Activated naive CD8-positive, alpha-beta T cell treated with anti-CD3 and anti-CD28 coated beads, Interleukin-2, amount 10 ng/mL, durations not matched to agents 7 days and 5 days (primary cell): ENCODE measurements around the gene TMPRSS3. TPM values are rescaled to one million over a fixed set of nuclear protein-coding genes. Genes with fewer than 3 reads are reported as not detected.

Experiments used
- ATAC-seq: fragments of 150-1000 bp; cut with Tn5 transposase; one replicate; pipeline ENCODE4 v1.10.0; 2021; ENCODE audit warnings: low read depth, moderate library complexity
- POLR2A ChIA-PET: fragments of 350-600 bp; sonication (Branson Sonifier 250); formaldehyde crosslinking; loops from one replicate; lab custom pipeline; 2021; ENCODE audit warnings: antibody characterized with exemption; lab: Charles Lee
- DNase-seq: peaks from one replicate; pipeline ENCODE4 v3.0.0; 2021
- H3K27ac Mint-ChIP-seq: one replicate; pipeline ENCODE4 v1.8.0; 2022; ENCODE audit warnings: mild to moderate bottlenecking, mixed read lengths
- H3K27me3 Mint-ChIP-seq: one replicate; pipeline ENCODE4 v1.8.0; 2022; ENCODE audit warnings: mild to moderate bottlenecking, moderate library complexity, mixed read lengths
- H3K36me3 Mint-ChIP-seq: one replicate; pipeline ENCODE4 v1.8.0; 2021; ENCODE audit warnings: mild to moderate bottlenecking, mixed read lengths
- H3K4me1 Mint-ChIP-seq: one replicate; pipeline ENCODE4 v1.8.0; 2021; ENCODE audit warnings: mixed read lengths
- H3K4me3 Mint-ChIP-seq: one replicate; pipeline ENCODE4 v1.8.0; 2022; ENCODE audit warnings: mild to moderate bottlenecking, moderate library complexity, mixed read lengths
- H3K9me3 Mint-ChIP-seq: one replicate; pipeline ENCODE4 v1.8.0; 2021; ENCODE audit warnings: mixed read lengths
- total RNA-seq, 2 experiments: library from RNA; stranded (reverse); gene quantifications; one replicate each; pipeline ENCODE4 v1.2.3, GENCODE V29; 2021

TMPRSS3 gene
- total RNA-seq, 2 experiments from 2014 or later, result 7.8 to 10.7 TPM

DNA sequence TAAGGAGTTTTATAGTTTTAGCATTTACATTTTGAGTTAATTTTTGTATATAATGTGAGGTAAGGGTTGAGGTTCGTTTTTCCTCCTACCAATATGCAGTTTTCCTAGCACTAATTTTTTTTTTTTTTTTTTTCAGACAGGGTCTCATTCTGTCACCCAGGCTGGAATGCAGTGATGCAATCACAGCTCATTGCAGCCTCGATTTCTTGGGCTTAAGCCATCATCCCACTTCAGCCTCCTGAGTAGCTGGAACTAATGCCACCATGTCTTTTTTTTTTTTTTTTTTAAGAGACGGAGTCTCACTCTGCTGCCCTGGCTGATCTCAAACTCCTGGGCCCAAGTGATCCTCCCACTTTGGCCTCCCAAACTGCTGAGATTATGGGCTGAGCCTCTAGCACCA lies 5.3 kb upstream of the TMPRSS3 start:
- peak overlapping the region; percentile 89 for H3K27ac Mint-ChIP-seq
- peak overlapping the region; percentile 10 for H3K4me3 Mint-ChIP-seq
- peaks cover 6% of the 10 kb centered on the region for H3K9me3 Mint-ChIP-seq
- ATAC-seq (no peak), DNase-seq (no peak)
- POLR2A ChIA-PET, result interaction anchor here (0.8 to 6.7 kb wide), 4 partner anchors 8 to 49 kb away, joined by 3 to 182 read pairs (median 30); no protein-coding TSS in a partner anchor
- no peaks in the 10 kb centered on the region for H3K27me3 Mint-ChIP-seq
- H3K36me3 Mint-ChIP-seq, result peaks cover 23% of the 10 kb centered on the region
- H3K4me1 Mint-ChIP-seq, result peaks cover 45% of the 10 kb centered on the region

DNA sequence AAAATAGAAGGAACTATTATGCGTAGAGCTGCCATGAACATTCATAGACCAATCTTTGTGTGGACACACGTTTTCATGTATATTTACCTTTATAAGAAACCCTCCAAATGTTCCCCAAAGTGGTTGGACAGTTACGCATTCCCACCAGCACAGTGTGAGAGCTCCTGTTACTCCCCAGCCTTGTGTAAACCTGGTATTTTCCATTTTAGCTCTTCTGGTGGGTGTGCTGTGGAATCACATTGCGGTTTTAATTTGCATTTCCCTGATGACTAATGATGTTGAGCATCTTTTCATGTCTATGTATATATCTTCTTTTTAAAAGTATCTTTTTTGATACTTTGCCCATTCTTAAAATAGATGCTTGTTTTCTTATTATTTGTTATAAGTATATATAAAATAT lies 4.7 kb upstream of the TMPRSS3 start:
- DNase-seq (no peak), ATAC-seq (no peak)
- POLR2A ChIA-PET, result interaction anchor here (0.6 to 6.7 kb wide), 4 partner anchors 21 to 212 kb away, joined by 3 to 182 read pairs (median 4); no protein-coding TSS in a partner anchor
- Mint-ChIP-seq H3K9me3 (peaks cover 6% of the 10 kb centered on the region), H3K4me3 (no peak overlapping the region), H3K27me3 (no peaks in the 10 kb centered on the region), H3K4me1 (peaks cover 43% of the 10 kb centered on the region), H3K36me3 (peaks cover 21% of the 10 kb centered on the region), H3K27ac (no peak overlapping the region)

DNA sequence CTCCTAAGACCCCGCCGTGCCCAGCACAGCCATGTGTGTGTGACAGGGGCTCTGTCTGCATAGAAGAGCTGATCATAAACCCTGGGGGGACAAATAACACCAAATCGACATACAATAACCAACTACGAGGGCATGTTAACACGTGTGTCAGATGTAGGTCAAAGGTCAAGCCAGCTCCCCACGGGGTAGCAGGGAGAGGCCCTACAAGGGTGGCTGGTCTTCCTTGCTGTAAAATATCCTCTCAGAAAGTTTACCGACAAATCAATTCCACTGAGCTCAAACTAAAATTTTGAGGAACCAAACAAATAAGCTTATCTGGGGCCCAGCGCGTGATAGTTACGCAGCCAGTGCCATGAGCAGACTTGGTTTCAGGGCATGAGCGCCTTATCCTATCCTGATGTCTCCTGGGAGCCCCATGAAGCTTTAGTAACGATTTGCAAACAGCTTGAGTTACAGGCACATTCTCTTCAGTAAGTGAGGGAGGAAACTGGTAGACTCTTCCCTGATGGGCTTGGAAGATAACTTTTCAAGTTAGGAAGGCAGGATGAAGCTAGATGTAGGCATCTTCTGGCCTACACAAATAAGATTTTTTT lies 2.7 kb upstream of the TMPRSS3 start:
- H3K4me3 Mint-ChIP-seq, result peak overlapping the region; percentile 55
- ATAC-seq (no peak), DNase-seq (no peak)
- peaks cover 6% of the 10 kb centered on the region for H3K9me3 Mint-ChIP-seq
- POLR2A ChIA-PET, result interaction anchor here (1.0 kb wide), 1 partner anchor 25 kb away, joined by 4 read pairs; no protein-coding TSS in a partner anchor
- H3K27me3 Mint-ChIP-seq, result no peaks in the 10 kb centered on the region
- H3K27ac Mint-ChIP-seq, result peak overlapping the region; percentile 69
- peaks cover 43% of the 10 kb centered on the region for H3K4me1 Mint-ChIP-seq
- H3K36me3 Mint-ChIP-seq, result peaks cover 14% of the 10 kb centered on the region

DNA sequence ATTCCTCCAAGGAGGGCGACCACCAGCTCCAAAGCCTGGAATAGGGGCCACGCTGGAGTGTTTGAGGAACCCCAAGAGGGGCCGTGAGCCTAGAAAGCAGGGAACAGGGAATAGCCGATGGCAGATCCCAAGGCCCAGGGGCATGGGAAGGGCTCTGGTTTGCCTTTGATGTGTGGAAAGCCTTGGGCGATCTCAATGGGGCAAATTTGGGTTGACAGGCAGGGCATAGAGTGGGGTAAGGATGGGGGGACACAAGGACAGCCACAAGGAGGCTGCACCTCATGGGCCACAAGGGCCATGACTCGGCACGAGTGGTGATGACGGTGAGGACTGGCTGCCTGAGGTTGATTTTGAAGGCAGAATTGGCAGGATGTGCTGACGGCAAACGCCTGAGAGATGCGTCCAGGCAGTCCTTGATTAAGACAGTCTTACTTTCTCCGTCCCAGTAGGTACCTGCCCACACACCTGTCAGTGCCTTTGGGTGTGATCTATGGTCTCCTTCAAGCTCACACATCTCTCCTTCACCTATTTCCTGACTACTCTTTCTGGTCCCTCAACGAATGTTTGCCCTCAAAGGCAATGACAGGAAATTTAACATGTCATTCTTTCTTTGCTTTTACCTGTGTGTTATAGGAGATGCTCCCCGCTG lies 2.0 kb upstream of the TMPRSS3 start:
- H3K4me1 Mint-ChIP-seq, result peaks cover 45% of the 10 kb centered on the region
- H3K27me3 Mint-ChIP-seq, result no peaks in the 10 kb centered on the region
- H3K9me3 Mint-ChIP-seq, result peaks cover 6% of the 10 kb centered on the region
- POLR2A ChIA-PET, result interaction anchor here (1.0 kb wide), 1 partner anchor 26 kb away, joined by 4 read pairs; no protein-coding TSS in a partner anchor
- H3K27ac Mint-ChIP-seq, result peak overlapping the region; percentile 69
- ATAC-seq (peak; percentile 23), DNase-seq (no peak)
- H3K4me3 Mint-ChIP-seq, result peak overlapping the region; percentile 55
- H3K36me3 Mint-ChIP-seq, result peaks cover 14% of the 10 kb centered on the region

DNA sequence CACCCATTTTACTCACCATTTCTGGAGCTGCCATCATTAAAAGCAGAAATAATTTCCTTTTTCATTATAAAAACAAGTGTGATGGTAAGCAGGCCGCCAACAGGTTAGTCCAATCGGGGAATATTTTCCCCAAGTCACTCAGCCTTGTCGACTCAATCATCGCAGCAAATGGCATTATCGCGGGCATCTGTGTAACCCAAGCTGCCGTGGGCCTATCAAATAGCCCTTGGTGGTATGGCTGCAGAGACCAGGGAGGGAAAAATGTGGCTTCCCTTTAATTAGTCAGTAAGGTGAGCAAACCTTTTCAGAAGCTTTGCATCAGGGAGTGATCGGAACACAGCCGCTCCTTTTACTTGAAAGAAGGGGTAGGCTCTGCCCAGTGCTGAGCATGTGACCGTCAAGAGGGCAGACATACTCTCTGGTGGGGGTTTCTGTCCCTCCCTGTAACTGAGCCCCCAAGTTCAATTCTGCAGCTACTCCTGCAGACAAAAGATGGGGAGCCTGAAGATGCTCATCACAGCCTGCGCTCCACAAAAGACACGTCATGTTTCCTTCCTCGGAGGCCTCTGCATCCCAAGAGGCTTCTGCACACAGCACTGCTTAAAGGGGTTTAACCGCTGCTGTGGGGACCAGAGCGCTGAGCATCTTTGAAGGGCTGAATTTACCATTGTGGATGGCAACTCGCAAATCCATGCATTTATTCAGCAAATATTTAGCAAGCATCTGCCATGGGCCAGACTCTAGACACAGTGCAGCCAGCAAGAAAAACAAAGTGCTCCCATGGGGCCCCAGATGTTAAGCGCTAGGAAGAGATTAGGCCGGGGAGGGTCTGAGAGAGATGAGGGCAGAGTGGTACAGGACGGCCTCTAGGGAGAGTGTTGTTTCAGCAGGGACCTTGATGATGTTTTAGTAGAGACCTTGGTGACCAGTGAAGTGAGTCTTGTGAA lies 1.2 kb upstream of the TMPRSS3 start:
- POLR2A ChIA-PET, result no interaction called here
- H3K9me3 Mint-ChIP-seq, result peaks cover 5% of the 10 kb centered on the region
- DNase-seq (no peak), ATAC-seq (no peak)
- no peak overlapping the region for H3K4me3 Mint-ChIP-seq
- H3K27ac Mint-ChIP-seq, result no peak overlapping the region
- no peaks in the 10 kb centered on the region for H3K27me3 Mint-ChIP-seq
- peaks cover 16% of the 10 kb centered on the region for H3K36me3 Mint-ChIP-seq
- peaks cover 44% of the 10 kb centered on the region for H3K4me1 Mint-ChIP-seq

DNA sequence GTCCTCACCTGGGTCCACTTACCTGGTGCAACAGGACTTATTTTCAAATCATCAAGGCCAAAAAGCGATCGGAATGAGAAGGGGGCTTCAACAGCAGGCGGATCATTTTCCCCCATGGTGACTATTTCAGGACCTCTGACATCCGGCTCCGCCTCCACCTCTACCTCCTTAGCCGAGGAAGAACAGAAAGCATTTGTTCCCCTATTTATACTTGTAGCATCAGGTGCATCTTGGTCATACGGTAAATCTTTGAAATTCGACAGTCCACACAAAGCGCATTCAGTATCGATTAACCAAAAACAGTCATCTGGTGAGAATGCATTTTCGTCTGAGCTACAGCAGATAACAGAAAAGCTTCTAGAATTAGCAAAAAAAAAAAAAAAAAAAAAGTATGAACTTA lies 550 bp downstream of the TMPRSS3 start:
- DNase-seq, result no peak

DNA sequence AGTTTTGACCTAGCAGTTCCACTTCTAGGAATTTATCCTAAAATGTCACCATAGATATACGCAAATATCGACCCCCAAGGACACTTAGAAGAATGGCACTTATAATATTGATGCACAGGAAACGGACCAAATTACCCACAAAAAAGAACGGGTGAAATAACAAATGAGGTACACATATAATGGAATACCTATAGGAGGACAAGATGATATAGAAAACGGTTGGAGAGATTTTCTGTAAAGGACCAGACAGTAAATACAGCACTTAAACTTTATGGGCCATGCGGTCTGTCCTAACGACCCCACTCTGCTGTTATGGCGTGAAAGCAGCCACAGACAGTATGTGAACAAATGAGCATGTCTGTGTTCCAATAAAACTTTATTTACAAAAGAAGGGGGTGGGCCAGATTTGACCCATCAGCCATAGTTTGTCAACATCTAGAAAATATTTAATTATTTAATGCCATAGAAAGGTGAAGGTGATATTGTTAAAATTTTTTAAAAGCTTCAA lies 2.4 kb downstream of the TMPRSS3 start:
- Mint-ChIP-seq H3K36me3 (peaks cover 10% of the 10 kb centered on the region), H3K9me3 (no peaks in the 10 kb centered on the region), H3K27ac (peak overlapping the region; percentile 85), H3K4me1 (peaks cover 49% of the 10 kb centered on the region), H3K4me3 (peak overlapping the region; percentile 71), H3K27me3 (no peaks in the 10 kb centered on the region)
- DNase-seq, result no peak
- POLR2A ChIA-PET, result interaction anchor here (0.9 to 3.3 kb wide), 5 partner anchors 10 to 49 kb away, joined by 3 to 53 read pairs (median 4); partner anchors contain the start of gene UBASH3A
- peak; percentile 7 for ATAC-seq

More for the DNA sequence above, 550 bp downstream of the TMPRSS3 start:
- H3K4me1 Mint-ChIP-seq, result peaks cover 44% of the 10 kb centered on the region
- no peak for ATAC-seq
- H3K36me3 Mint-ChIP-seq, result peaks cover 12% of the 10 kb centered on the region
- POLR2A ChIA-PET, result no interaction called here
- H3K9me3 Mint-ChIP-seq, result no peaks in the 10 kb centered on the region
- no peak overlapping the region for H3K4me3 Mint-ChIP-seq
- no peak overlapping the region for H3K27ac Mint-ChIP-seq
- H3K27me3 Mint-ChIP-seq, result no peaks in the 10 kb centered on the region

DNA sequence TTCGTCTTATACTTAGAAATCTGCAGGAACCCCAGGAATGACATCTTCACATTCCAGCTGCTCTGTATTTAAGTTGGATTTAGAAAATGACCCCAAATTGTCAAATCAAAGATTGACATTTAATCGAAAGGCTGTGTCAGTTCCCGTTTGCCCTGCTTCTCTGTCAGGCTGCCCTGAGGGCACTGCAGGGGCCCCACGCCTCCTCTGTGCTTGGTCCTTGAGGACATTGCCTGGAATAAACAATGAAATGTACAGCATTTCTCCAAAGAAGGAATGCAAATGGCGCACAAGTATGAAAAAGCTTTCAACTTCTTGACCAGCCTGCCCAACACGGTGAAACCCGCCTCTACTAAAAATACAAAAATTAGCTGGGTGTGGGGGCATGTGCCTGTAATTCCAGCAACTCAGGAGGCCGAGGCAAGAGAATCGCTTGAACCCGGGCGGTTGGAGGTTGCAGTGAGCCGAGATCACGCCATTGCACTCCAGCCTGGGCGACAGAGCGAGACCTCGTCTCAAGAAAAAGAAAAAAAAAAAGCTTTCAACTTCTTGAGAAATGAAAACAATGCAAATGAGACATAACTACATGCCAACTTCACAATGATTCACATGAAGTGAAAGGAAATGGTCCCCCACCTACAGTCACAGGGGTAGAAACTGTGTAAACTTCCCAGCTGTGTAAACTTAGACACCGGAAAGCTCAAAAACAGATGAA lies 3.0 kb downstream of the TMPRSS3 start:
- Mint-ChIP-seq H3K27me3 (no peaks in the 10 kb centered on the region), H3K9me3 (no peaks in the 10 kb centered on the region), H3K27ac (peak overlapping the region; percentile 85), H3K4me3 (peak overlapping the region; percentile 71), H3K4me1 (peaks cover 43% of the 10 kb centered on the region), H3K36me3 (peaks cover 10% of the 10 kb centered on the region)
- DNase-seq (no peak), ATAC-seq (peak; percentile 78)
- POLR2A ChIA-PET, result interaction anchor here (0.9 to 3.3 kb wide), 5 partner anchors 10 to 49 kb away, joined by 3 to 53 read pairs (median 4); partner anchors contain the start of gene UBASH3A

DNA sequence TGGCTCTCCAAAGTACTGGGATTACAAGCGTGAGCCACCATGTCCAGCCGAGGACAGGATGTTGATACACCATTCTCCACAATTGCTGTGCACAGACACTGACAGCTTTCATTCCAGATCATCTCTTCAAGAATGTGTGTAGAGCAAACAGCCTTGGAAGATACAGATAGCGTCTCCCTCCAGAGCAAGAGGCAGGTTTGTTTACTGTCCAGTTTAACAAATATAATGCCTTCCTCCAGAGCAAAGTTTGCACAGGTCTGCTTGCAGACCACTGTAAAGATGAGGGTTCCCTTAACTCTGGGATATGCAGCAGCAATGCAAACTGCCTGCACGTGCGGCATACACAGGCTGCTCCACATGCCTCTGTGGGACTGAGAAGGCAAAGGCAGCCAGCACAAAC lies 4.6 kb downstream of the TMPRSS3 start:
- DNase-seq, result no peak
- Mint-ChIP-seq H3K27me3 (no peaks in the 10 kb centered on the region), H3K27ac (no peak overlapping the region), H3K36me3 (peaks cover 14% of the 10 kb centered on the region), H3K4me1 (peaks cover 47% of the 10 kb centered on the region), H3K9me3 (no peaks in the 10 kb centered on the region), H3K4me3 (no peak overlapping the region)
- POLR2A ChIA-PET, result interaction anchor here (1.0 to 3.3 kb wide), 2 partner anchors 12 to 14 kb away, joined by 3 to 53 read pairs; partner anchors contain the start of gene UBASH3A
- ATAC-seq, result no peak

DNA sequence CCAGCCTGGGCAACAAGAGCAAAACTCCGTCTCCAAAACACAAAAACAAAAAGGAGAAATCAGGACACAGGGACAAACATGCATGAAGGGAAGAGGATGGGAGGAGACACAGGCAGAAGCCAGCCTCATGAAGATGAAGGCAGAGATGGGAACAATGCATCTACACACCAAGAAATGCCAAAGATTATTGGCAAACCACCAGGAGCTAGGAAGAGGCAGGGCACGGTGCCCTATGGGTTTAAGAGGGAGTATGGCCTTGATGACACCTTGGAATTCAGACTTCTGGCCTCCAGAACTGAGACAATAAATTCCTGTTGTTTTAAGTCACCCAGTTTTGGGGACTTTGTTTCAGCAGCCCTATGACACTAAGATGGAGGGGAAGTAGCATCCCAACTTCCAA lies 5.2 kb downstream of the TMPRSS3 start:
- POLR2A ChIA-PET, result interaction anchor here (1.0 kb wide), 1 partner anchor 14 kb away, joined by 3 read pairs; no protein-coding TSS in a partner anchor
- H3K4me3 Mint-ChIP-seq, result no peak overlapping the region

DNA sequence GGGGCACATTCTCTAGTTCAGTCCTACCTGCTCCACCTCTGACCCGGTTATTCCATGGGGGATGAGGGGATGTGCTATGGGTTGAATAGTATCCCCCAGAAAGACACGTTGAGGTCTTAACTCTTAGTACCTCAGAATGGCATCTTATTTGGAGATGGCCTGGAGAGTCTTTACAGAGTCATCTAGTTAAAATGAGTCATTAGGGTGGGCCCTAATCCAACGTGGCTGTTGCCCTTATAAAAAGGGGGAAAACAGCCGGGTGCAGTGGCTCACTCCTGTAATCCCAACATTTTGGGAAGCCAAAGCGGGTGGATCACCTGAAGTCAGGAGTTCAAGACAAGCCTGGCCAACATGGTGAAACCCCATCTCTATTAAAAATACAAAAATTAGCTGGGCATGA lies 5.7 kb downstream of the TMPRSS3 start:
- no peaks in the 10 kb centered on the region for H3K9me3 Mint-ChIP-seq
- no peaks in the 10 kb centered on the region for H3K27me3 Mint-ChIP-seq
- H3K4me3 Mint-ChIP-seq, result peak overlapping the region; percentile 45
- H3K27ac Mint-ChIP-seq, result no peak overlapping the region
- POLR2A ChIA-PET, result interaction anchor here (1.0 kb wide), 1 partner anchor 15 kb away, joined by 3 read pairs; no protein-coding TSS in a partner anchor
- DNase-seq (no peak), ATAC-seq (no peak)
- H3K36me3 Mint-ChIP-seq, result peaks cover 16% of the 10 kb centered on the region
- peaks cover 50% of the 10 kb centered on the region for H3K4me1 Mint-ChIP-seq

More for the DNA sequence above, 5.2 kb downstream of the TMPRSS3 start:
- H3K4me1 Mint-ChIP-seq, result peaks cover 47% of the 10 kb centered on the region
- DNase-seq (no peak), ATAC-seq (no peak)
- H3K36me3 Mint-ChIP-seq, result peaks cover 14% of the 10 kb centered on the region
- no peaks in the 10 kb centered on the region for H3K9me3 Mint-ChIP-seq
- H3K27ac Mint-ChIP-seq, result peak overlapping the region; percentile 1
- no peaks in the 10 kb centered on the region for H3K27me3 Mint-ChIP-seq

DNA sequence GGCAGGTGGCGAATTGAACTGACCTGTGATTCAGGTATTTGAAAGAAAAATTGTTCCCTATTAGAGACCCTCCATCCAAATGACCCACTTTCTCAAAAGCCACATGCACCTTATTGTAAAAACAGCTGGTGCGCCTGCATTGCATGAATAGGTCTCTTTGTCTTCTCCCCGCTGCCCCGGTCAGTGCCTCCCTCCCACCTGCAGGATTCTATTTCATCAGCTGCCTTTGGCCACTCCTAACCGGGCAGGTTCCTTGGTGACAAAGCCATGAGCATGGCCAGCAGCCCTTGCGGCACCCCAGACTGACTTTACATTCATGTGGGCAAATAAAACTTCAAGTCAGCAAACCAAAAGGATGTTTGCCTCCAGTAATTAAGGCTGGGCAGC lies 6.4 kb downstream of the TMPRSS3 start:
- H3K9me3 Mint-ChIP-seq, result peaks cover 3% of the 10 kb centered on the region
- DNase-seq (no peak), ATAC-seq (no peak)
- H3K27me3 Mint-ChIP-seq, result no peaks in the 10 kb centered on the region
- H3K4me3 Mint-ChIP-seq, result peak overlapping the region; percentile 45
- H3K36me3 Mint-ChIP-seq, result peaks cover 16% of the 10 kb centered on the region
- peak overlapping the region; percentile 75 for H3K27ac Mint-ChIP-seq
- peaks cover 53% of the 10 kb centered on the region for H3K4me1 Mint-ChIP-seq
- POLR2A ChIA-PET, result interaction anchor here (1.0 to 1.2 kb wide), 2 partner anchors 14 to 31 kb away, joined by 3 read pairs; no protein-coding TSS in a partner anchor
